Stimulated activated CD4-positive, alpha-beta T cell treated with anti-CD3 and anti-CD28 coated beads, Interleukin-2, amount 100 ng/mL, for 48 hours (primary cell): ENCODE results near the gene DAZAP1.

ENCODE experiments used
- DNase-seq, 2 donors: peaks; one replicate each; pipeline ENCODE4 v3.0.0-alpha.2; 2020

DAZAP1 gene

GRCh38 chr19:1377176-1377964, 30.0 kb upstream of the DAZAP1 start:
- DNase-seq = no peak

- DNase-seq = no peak
Observed at GRCh38 chr19:1377965-1378785, 29.2 kb upstream of the DAZAP1 start.

GRCh38 chr19:1379126-1379905, 28.1 kb upstream of the DAZAP1 start:
- DNase-seq = no peak

- DNase-seq = no peak
Observed at GRCh38 chr19:1379961-1380489, 27.4 kb upstream of the DAZAP1 start.

- no peak for DNase-seq
Observed at GRCh38 chr19:1382250-1382649, 25.1 kb upstream of the DAZAP1 start.

GRCh38 chr19:1383017-1383311, 24.4 kb upstream of the DAZAP1 start:
- no peak for DNase-seq

- DNase-seq = peak; percentile 97 to 99
Observed at GRCh38 chr19:1383312-1384084, 23.9 kb upstream of the DAZAP1 start, which contains the start of gene NDUFS7. TSS of gene NDUFS7 (plus strand) at chr19:1383907. CDS start at chr19:1383927, 20 bp downstream.

GRCh38 chr19:1384085-1384462, 23.3 kb upstream of the DAZAP1 start:
- no peak for DNase-seq

GRCh38 chr19:1384478-1385110, 22.8 kb upstream of the DAZAP1 start:
- no peak for DNase-seq

- no peak for DNase-seq
Observed at GRCh38 chr19:1385816-1386215, 21.6 kb upstream of the DAZAP1 start.

GRCh38 chr19:1386945-1387683, 20.3 kb upstream of the DAZAP1 start:
- no peak for DNase-seq

GRCh38 chr19:1387684-1388636, 19.4 kb upstream of the DAZAP1 start:
- DNase-seq = no peak

GRCh38 chr19:1388637-1389026, 18.8 kb upstream of the DAZAP1 start:
- no peak for DNase-seq

- DNase-seq = no peak
Observed at GRCh38 chr19:1389033-1389940, 18.1 kb upstream of the DAZAP1 start.

- DNase-seq = no peak
Observed at GRCh38 chr19:1390890-1391423, 16.4 kb upstream of the DAZAP1 start.

GRCh38 chr19:1392407-1392806, 15.0 kb upstream of the DAZAP1 start:
- no peak for DNase-seq

- no peak for DNase-seq
Observed at GRCh38 chr19:1392939-1393530, 14.4 kb upstream of the DAZAP1 start.

GRCh38 chr19:1393841-1394240, 13.5 kb upstream of the DAZAP1 start:
- no peak for DNase-seq
